IMR-90 (cell line): Measurements from ENCODE around the gene SNRPD1.
"Not testable (repeated sequence)": the region's sequence is repeated elsewhere in the genome, so short reads cannot be mapped to it uniquely, and the experiment has no call there.

Experiments
- BHLHE40 ChIP-seq: fragments of 150-350 bp; IDR thresholded peaks from 2 replicates; pipeline ENCODE4 v1.6.1; 2016; ENCODE audit warnings: mild to moderate bottlenecking, low read depth, low read length
- CHD1 ChIP-seq: IDR thresholded peaks from 2 replicates; pipeline ENCODE4 v1.6.1; 2012; ENCODE audit warnings: low read depth, low read length, improper control_type of control experiment
- CTCF ChIP-seq: conservative IDR thresholded peaks from 2 replicates; pipeline ENCODE4 v1.5.1; 2012; ENCODE audit warnings: mild to moderate bottlenecking, low read depth, low read length, improper control_type of control experiment
- FOS ChIP-seq: fragments of 150-350 bp; IDR thresholded peaks from 2 replicates; pipeline ENCODE4 v1.6.1; 2016; ENCODE audit warnings: low read depth, low read length
- MAFK ChIP-seq: IDR thresholded peaks from 2 replicates; pipeline ENCODE4 v1.6.1; 2012; ENCODE audit warnings: low read depth, low read length, improper control_type of control experiment
- MAZ ChIP-seq: IDR thresholded peaks from 2 replicates; pipeline ENCODE4 v1.6.1; 2012; ENCODE audit warnings: low read depth, mild to moderate bottlenecking, low read length, improper control_type of control experiment, moderate library complexity, borderline replicate concordance
- MXI1 ChIP-seq: IDR thresholded peaks from 2 replicates; pipeline ENCODE4 v1.6.1; 2012; ENCODE audit warnings: low read depth, mild to moderate bottlenecking, low read length, moderate library complexity, borderline replicate concordance
- NFE2L2 ChIP-seq: fragments of 150-350 bp; IDR thresholded peaks from 2 replicates; pipeline ENCODE4 v1.6.1; 2016; ENCODE audit warnings: low read depth, mild to moderate bottlenecking, low read length
- POLR2A ChIP-seq: IDR thresholded peaks from 2 replicates; pipeline ENCODE4 v1.6.1; 2012; ENCODE audit warnings: mild to moderate bottlenecking, low read depth, low read length
- RAD21 ChIP-seq: IDR thresholded peaks from 2 replicates; pipeline ENCODE4 v1.6.1; 2012; ENCODE audit warnings: low read length, improper control_type of control experiment

GRCh38 chr18:21640375-21640774 lies 28.3 kb downstream of the SNRPD1 start:
- not testable (repeated sequence) for TF ChIP-seq CTCF, MAFK, POLR2A, BHLHE40, MAZ, FOS, MXI1, NFE2L2, CHD1, RAD21
